OCI-LY1 (cell line): Measurements from ENCODE around the gene CAPN2.

ENCODE experiments used
- H2AFZ ChIP-seq: fragments of 200-600 bp; sonication (generic), shearing (Covaris generic); 2 replicates; pipeline ENCODE4 v1.6.0; 2014; ENCODE audit warnings: antibody characterized with exemption, mild to moderate bottlenecking, low read length
- H3F3A ChIP-seq: fragments of 200-600 bp; sonication (generic), shearing (Covaris generic); 2 replicates; pipeline ENCODE4 v1.6.0; 2014; ENCODE audit warnings: mild to moderate bottlenecking, antibody characterized with exemption, low read length, moderate library complexity; ENCODE audit not compliant: insufficient read depth
- H3K27ac ChIP-seq: fragments of 200-600 bp; sonication (generic); 2 replicates; pipeline ENCODE4 v1.5.1; 2014; ENCODE audit warnings: low read length, mixed run types, mild to moderate bottlenecking, low read depth; ENCODE audit not compliant: poor library complexity, severe bottlenecking
- H3K27me3 ChIP-seq: fragments of 200-600 bp; sonication (generic); 2 replicates; pipeline ENCODE4 v1.6.0; 2014; ENCODE audit warnings: antibody characterized with exemption, mild to moderate bottlenecking, low read length, moderate library complexity; ENCODE audit not compliant: insufficient read depth
- H3K36me3 ChIP-seq: fragments of 200-600 bp; sonication (generic); 2 replicates; pipeline ENCODE4 v1.6.1; 2014; ENCODE audit warnings: mild to moderate bottlenecking, antibody characterized with exemption, low read length, moderate library complexity, mixed read lengths; ENCODE audit not compliant: insufficient read depth
- H3K4me1 ChIP-seq: fragments of 200-600 bp; sonication (generic); 2 replicates; pipeline ENCODE4 v1.5.1; 2014; ENCODE audit warnings: mild to moderate bottlenecking, low read length, moderate library complexity; ENCODE audit not compliant: insufficient read depth, severe bottlenecking
- H3K4me2 ChIP-seq: fragments of 200-600 bp; sonication (generic), shearing (Covaris generic); 2 replicates; pipeline ENCODE4 v1.6.1; 2014; ENCODE audit warnings: low read length
- H3K4me3 ChIP-seq: fragments of 200-600 bp; sonication (generic); 2 replicates; pipeline ENCODE4 v1.5.1; 2014; ENCODE audit warnings: low read length, low read depth, mild to moderate bottlenecking, mixed read lengths; ENCODE audit not compliant: poor library complexity, severe bottlenecking
- H3K79me2 ChIP-seq: fragments of 200-600 bp; shearing (Covaris generic); 2 replicates; pipeline ENCODE4 v1.6.1; 2016; ENCODE audit warnings: mixed run types, low read length, mixed read lengths; ENCODE audit not compliant: insufficient read depth
- H3K9ac ChIP-seq: fragments of 200-600 bp; sonication (generic), shearing (Covaris generic); 2 replicates; pipeline ENCODE4 v1.6.1; 2014; ENCODE audit warnings: mild to moderate bottlenecking, low read length, mixed read lengths
- H3K9me2 ChIP-seq: fragments of 200-600 bp; sonication (generic), shearing (Covaris generic); 2 replicates; pipeline ENCODE4 v1.6.1; 2014; ENCODE audit warnings: low read depth, mild to moderate bottlenecking, low read length, mixed read lengths
- H3K9me3 ChIP-seq: fragments of 200-600 bp; shearing (Covaris generic); 2 replicates; pipeline ENCODE4 v1.6.1; 2014; ENCODE audit warnings: low read length, mixed read lengths
- H4K20me1 ChIP-seq: fragments of 200-600 bp; sonication (generic), shearing (Covaris generic); 2 replicates; pipeline ENCODE4 v1.6.0; 2016; ENCODE audit warnings: mild to moderate bottlenecking, low read length; ENCODE audit not compliant: insufficient read depth
- CTCF ChIP-seq: fragments of 200-600 bp; sonication (generic), shearing (Covaris generic); IDR thresholded peaks from 2 replicates; pipeline ENCODE4 v1.5.1; 2017; ENCODE audit warnings: mild to moderate bottlenecking, antibody characterized with exemption, low read length, moderate library complexity, mixed read lengths
- EZH2 ChIP-seq: fragments of 200-600 bp; sonication (generic), shearing (Covaris generic); IDR thresholded peaks from 2 replicates; pipeline ENCODE4 v1.8.0; 2017; ENCODE audit warnings: borderline replicate concordance, mixed run types, mild to moderate bottlenecking, antibody characterized with exemption, low read length, moderate library complexity, mixed read lengths

The CAPN2 gene

GRCh38 chr1:223793716-223794115, 81.4 kb downstream of the CAPN2 start:
- Histone ChIP-seq H3K4me1 (no peaks in the 10 kb centered on the region), H3K79me2 (no peaks in the 10 kb centered on the region), H3K4me2 (no peak overlapping the region), H3K9ac (no peak overlapping the region), H3K4me3 (no peak overlapping the region), H3K27ac (no peak overlapping the region), H3K27me3 (no peaks in the 10 kb centered on the region), H3F3A (no peaks in the 10 kb centered on the region), H2AFZ (no peak overlapping the region), H3K9me2 (no peaks in the 10 kb centered on the region), H4K20me1 (no peaks in the 10 kb centered on the region), H3K36me3 (peaks cover 21% of the 10 kb centered on the region), H3K9me3 (no peaks in the 10 kb centered on the region)
- TF ChIP-seq EZH2 (no peak), CTCF (no peak)

GRCh38 chr1:223794136-223794880, 82.0 kb downstream of the CAPN2 start:
- Histone ChIP-seq H3K4me2 (no peak overlapping the region), H3K27ac (no peak overlapping the region), H3K36me3 (peaks cover 19% of the 10 kb centered on the region), H3K27me3 (no peaks in the 10 kb centered on the region), H3K4me3 (no peak overlapping the region), H3K9me3 (no peaks in the 10 kb centered on the region), H3K9ac (no peak overlapping the region), H3K9me2 (no peaks in the 10 kb centered on the region), H3K4me1 (no peaks in the 10 kb centered on the region), H4K20me1 (no peaks in the 10 kb centered on the region), H3K79me2 (no peaks in the 10 kb centered on the region), H3F3A (no peaks in the 10 kb centered on the region), H2AFZ (no peak overlapping the region)
- TF ChIP-seq CTCF (no peak), EZH2 (no peak)

- H3K9me3 ChIP-seq, result no peaks in the 10 kb centered on the region
- H3K4me2 ChIP-seq, result no peak overlapping the region
- TF ChIP-seq EZH2, result no peak
- no peak for TF ChIP-seq CTCF
- H3K79me2 ChIP-seq, result no peaks in the 10 kb centered on the region
- no peaks in the 10 kb centered on the region for H3K27me3 ChIP-seq
- no peaks in the 10 kb centered on the region for H3K9me2 ChIP-seq
- peaks cover 21% of the 10 kb centered on the region for H3K36me3 ChIP-seq
- H4K20me1 ChIP-seq, result no peaks in the 10 kb centered on the region
- no peaks in the 10 kb centered on the region for H3F3A ChIP-seq
- no peaks in the 10 kb centered on the region for H3K4me1 ChIP-seq
- no peak overlapping the region for H3K9ac ChIP-seq
- no peak overlapping the region for H3K4me3 ChIP-seq
- no peak overlapping the region for H2AFZ ChIP-seq
- no peak overlapping the region for H3K27ac ChIP-seq
Measured at GRCh38 chr1:223796210-223796609, 83.9 kb downstream of the CAPN2 start.
